Astrocyte of the cerebellum (primary cell): Measurements from ENCODE around the gene MPL.

Experiments used
- DNase-seq: peaks from one replicate; pipeline ENCODE4 v3.0.0-alpha.2; 2011; ENCODE audit warnings: low read depth
- H3K4me3 ChIP-seq: 2 replicates; pipeline ENCODE4 v1.5.1; 2011; ENCODE audit warnings: mild to moderate bottlenecking, low read depth, low read length, moderate library complexity
- in situ Hi-C: cut with HindIII; loops from 2 replicates; pipeline ENCODE4 v1.10.0; 2017; ENCODE audit warnings: low sequenced_read_pairs
- TF ChIP-seq, protein P1 (sequence below): IDR thresholded peaks from 2 replicates; pipeline ENCODE4 v1.5.1; 2012; ENCODE audit warnings: low read length, low read depth, moderate library complexity, mild to moderate bottlenecking; ENCODE audit errors: missing control alignments

The MPL gene

DNA sequence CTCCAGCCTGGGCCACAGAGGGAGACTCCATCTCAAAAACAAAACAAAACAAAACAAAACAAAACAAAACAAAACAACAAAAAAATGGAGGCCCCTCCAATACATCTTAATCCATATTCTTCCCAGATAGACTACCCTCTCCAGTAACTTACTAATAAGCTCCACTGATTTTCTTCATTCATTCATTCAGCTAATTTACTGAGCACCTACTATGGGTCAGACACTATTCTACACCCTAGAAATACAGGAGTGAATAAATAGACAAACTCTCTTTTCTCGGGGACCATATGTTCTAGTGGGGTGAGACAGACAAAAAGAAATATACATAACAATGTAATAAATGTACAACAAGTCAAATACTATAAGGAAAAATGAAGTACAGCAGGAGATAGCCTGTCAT lies 13.4 kb downstream of the MPL start:
- TF ChIP-seq, protein P1, sequence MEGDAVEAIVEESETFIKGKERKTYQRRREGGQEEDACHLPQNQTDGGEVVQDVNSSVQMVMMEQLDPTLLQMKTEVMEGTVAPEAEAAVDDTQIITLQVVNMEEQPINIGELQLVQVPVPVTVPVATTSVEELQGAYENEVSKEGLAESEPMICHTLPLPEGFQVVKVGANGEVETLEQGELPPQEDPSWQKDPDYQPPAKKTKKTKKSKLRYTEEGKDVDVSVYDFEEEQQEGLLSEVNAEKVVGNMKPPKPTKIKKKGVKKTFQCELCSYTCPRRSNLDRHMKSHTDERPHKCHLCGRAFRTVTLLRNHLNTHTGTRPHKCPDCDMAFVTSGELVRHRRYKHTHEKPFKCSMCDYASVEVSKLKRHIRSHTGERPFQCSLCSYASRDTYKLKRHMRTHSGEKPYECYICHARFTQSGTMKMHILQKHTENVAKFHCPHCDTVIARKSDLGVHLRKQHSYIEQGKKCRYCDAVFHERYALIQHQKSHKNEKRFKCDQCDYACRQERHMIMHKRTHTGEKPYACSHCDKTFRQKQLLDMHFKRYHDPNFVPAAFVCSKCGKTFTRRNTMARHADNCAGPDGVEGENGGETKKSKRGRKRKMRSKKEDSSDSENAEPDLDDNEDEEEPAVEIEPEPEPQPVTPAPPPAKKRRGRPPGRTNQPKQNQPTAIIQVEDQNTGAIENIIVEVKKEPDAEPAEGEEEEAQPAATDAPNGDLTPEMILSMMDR: no peak
- H3K4me3 ChIP-seq: no peak overlapping the region
- in situ Hi-C loops: no loop called here
- no peak for DNase-seq

DNA sequence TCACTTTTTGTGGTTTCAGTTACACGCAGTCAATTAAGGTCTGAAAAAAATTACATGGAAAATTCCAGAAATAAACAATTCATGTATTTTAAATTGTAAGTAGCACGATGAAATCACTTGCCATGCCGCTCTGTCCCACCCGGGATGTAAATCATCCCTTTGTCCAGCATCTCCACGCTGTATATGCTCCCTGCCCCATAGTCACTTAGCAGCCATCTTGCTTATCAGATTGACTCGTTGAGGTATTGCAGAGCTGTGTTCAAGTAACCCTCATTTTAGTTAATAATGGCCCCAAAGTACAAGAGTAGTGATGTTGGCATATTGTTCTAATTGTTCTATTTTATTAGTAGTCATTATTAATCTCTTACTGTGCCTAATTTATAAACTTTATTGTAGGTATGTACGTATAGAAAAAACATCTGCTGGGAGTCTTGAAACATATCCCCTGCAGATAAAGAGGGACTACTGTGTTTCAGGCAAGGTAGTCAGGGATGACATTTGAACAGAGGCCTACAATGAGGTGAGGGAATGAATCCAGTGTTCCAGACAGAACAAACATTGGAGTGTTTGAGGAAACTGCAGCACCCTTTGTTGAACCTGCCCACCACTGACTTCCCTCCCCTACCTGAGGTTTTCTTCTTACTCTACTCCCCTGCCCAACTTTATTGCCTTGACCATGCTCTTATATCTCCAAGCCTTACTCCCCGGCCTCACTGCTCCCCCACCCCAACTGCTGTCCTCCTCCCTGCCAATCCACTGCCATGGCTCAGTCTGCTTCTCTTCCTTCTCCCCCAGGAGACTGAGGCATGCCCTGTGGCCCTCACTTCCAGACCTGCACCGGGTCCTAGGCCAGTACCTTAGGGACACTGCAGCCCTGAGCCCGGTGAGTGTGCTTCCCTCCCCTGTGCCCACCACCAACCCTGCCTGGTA lies 14.1 kb downstream of the MPL start:
- H3K4me3 ChIP-seq: no peak overlapping the region
- no peak for DNase-seq
- in situ Hi-C loops: no loop called here
- TF ChIP-seq, protein P1: no peak

DNA sequence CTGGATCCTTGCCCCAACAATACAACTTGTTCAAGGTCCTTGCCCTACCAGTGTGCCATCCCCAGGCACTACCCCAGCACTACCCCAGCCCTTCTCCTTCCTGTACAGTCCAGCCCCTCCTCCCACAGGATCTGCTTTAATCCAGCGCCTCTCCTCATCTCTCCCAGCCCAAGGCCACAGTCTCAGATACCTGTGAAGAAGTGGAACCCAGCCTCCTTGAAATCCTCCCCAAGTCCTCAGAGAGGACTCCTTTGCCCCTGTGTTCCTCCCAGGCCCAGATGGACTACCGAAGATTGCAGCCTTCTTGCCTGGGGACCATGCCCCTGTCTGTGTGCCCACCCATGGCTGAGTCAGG lies 14.7 kb downstream of the MPL start:
- DNase-seq: no peak
- in situ Hi-C loops: no loop called here
- H3K4me3 ChIP-seq: no peak overlapping the region
- TF ChIP-seq, protein P1: no peak

DNA sequence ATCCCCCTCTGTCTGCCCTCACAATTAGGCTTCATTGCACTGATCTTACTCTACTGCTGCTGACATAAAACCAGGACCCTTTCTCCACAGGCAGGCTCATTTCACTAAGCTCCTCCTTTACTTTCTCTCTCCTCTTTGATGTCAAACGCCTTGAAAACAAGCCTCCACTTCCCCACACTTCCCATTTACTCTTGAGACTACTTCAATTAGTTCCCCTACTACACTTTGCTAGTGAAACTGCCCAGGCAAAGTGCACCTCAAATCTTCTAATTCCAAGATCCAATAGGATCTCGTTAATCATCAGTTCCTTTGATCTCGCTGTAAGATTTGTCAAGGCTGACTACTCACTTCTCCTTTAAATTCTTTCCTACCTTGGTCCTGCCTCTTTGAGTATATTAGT lies 15.3 kb downstream of the MPL start:
- H3K4me3 ChIP-seq: no peak overlapping the region
- in situ Hi-C loops: no loop called here
- TF ChIP-seq, protein P1: no peak
- no peak for DNase-seq

DNA sequence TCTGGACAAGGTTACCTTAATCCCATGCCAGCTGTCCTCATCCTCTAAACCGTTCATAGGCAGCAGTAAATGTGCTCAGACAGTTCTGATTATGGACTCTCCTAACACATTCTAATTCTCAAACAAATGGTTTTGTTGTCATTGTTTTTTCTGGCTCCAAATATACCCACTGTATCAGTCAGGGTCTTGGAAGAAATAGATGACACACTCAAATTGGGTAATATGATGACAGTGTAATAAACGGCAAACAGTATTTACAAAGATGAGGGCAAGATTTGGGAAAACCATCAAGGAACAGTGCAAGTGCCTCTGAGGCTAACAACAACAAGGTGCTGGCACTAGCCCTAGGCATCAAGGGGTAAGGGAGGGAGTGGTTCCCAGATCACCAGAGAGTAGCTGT lies 16.9 kb downstream of the MPL start:
- in situ Hi-C loops: no loop called here
- no peak overlapping the region for H3K4me3 ChIP-seq
- no peak for DNase-seq
- TF ChIP-seq, protein P1: no peak

DNA sequence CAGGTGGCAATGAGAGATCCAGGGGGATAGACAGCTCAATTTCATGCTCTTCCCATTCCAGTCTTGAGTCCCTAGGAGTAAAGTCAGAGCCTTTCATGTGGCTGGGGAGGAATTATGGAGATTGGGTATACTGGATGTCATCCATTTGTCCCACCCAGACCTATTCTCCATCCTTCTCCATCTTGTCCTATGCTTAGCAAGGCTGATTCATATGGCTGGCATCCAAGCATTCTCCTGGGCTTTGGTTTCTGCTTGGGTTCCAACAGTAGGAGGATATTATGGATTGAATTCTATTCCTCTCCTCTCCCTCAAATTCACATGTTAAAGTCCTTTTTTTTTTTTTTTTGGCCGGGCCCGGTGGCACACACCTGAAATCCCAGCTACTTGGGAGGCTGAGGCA lies 17.3 kb downstream of the MPL start:
- in situ Hi-C loops: no loop called here
- TF ChIP-seq, protein P1: no peak
- no peak overlapping the region for H3K4me3 ChIP-seq
- no peak for DNase-seq
